Osteocyte (in vitro differentiated cells): ENCODE results near the gene UGT1A9. TPM values are rescaled to one million over a fixed set of nuclear protein-coding genes. Genes with fewer than 3 reads are reported as not detected.

ENCODE experiments used
- DNase-seq: peaks from one replicate; pipeline ENCODE4 v3.0.0; 2021; ENCODE audit warnings: mixed read lengths; ENCODE audit not compliant: unreplicated experiment; ENCODE audit errors: extremely low spot score
- H3K27ac Mint-ChIP-seq: one replicate; pipeline ENCODE4 v1.8.0; 2021; ENCODE audit warnings: mild to moderate bottlenecking, mixed read lengths; ENCODE audit not compliant: unreplicated experiment
- H3K27me3 Mint-ChIP-seq: one replicate; pipeline ENCODE4 v1.8.0; 2021; ENCODE audit warnings: mixed read lengths; ENCODE audit not compliant: unreplicated experiment
- H3K36me3 Mint-ChIP-seq: one replicate; pipeline ENCODE4 v1.8.0; 2021; ENCODE audit warnings: mixed read lengths; ENCODE audit not compliant: unreplicated experiment
- H3K4me1 Mint-ChIP-seq: one replicate; pipeline ENCODE4 v1.8.0; 2021; ENCODE audit warnings: mixed read lengths; ENCODE audit not compliant: unreplicated experiment
- H3K4me3 Mint-ChIP-seq: one replicate; pipeline ENCODE4 v1.8.0; 2021; ENCODE audit warnings: mild to moderate bottlenecking, moderate library complexity, mixed read lengths; ENCODE audit not compliant: unreplicated experiment
- H3K9me3 Mint-ChIP-seq: one replicate; pipeline ENCODE4 v1.8.0; 2021; ENCODE audit warnings: mixed read lengths; ENCODE audit not compliant: unreplicated experiment
- CTCF ChIP-seq: fragments of 200-600 bp; sonication (generic); IDR thresholded peaks from 2 replicates; pipeline ENCODE4 v1.5.0; 2021; ENCODE audit warnings: antibody characterized with exemption, mild to moderate bottlenecking, moderate library complexity
- total RNA-seq: library from RNA; stranded (reverse); gene quantifications from 2 replicates; pipeline ENCODE4 v1.2.1, GENCODE V29; 2021

Gene UGT1A9
- total RNA-seq, 1 donor from 2014 or later, result not detected

GRCh38 chr2:233772153-233772552 is 100.5 kb downstream of the UGT1A9 start:
- Mint-ChIP-seq H3K4me1 (no peaks in the 10 kb centered on the region), H3K27me3 (peaks cover 21% of the 10 kb centered on the region), H3K9me3 (no peaks in the 10 kb centered on the region), H3K36me3 (no peaks in the 10 kb centered on the region), H3K4me3 (no peak overlapping the region), H3K27ac (no peak overlapping the region)
- no peak for TF ChIP-seq CTCF
- no peak for DNase-seq

GRCh38 chr2:233772583-233772982 is 100.9 kb downstream of the UGT1A9 start:
- Mint-ChIP-seq H3K27ac (no peak overlapping the region), H3K27me3 (peaks cover 18% of the 10 kb centered on the region), H3K4me1 (no peaks in the 10 kb centered on the region), H3K9me3 (no peaks in the 10 kb centered on the region), H3K36me3 (no peaks in the 10 kb centered on the region), H3K4me3 (no peak overlapping the region)
- DNase-seq, result no peak
- no peak for TF ChIP-seq CTCF

GRCh38 chr2:233773854-233774253 is 102.2 kb downstream of the UGT1A9 start:
- no peak overlapping the region for H3K27ac Mint-ChIP-seq

GRCh38 chr2:233775414-233775813 is 103.7 kb downstream of the UGT1A9 start:
- DNase-seq, result no peak
- no peaks in the 10 kb centered on the region for H3K36me3 Mint-ChIP-seq
- TF ChIP-seq CTCF, result no peak
- no peak overlapping the region for H3K4me3 Mint-ChIP-seq
- no peaks in the 10 kb centered on the region for H3K4me1 Mint-ChIP-seq
- no peak overlapping the region for H3K27ac Mint-ChIP-seq
- H3K27me3 Mint-ChIP-seq, result peaks cover 11% of the 10 kb centered on the region
- peaks cover 7% of the 10 kb centered on the region for H3K9me3 Mint-ChIP-seq

More at GRCh38 chr2:233773854-233774253, 102.2 kb downstream of the UGT1A9 start:
- Mint-ChIP-seq H3K36me3 (no peaks in the 10 kb centered on the region), H3K4me3 (no peak overlapping the region), H3K9me3 (peaks cover 7% of the 10 kb centered on the region), H3K27me3 (peaks cover 12% of the 10 kb centered on the region), H3K4me1 (no peaks in the 10 kb centered on the region)
- no peak for TF ChIP-seq CTCF
- DNase-seq, result no peak

GRCh38 chr2:233778030-233778429 is 106.3 kb downstream of the UGT1A9 start, which contains the start of gene MROH2A:
MROH2A (plus strand) TSS chr2:233778330; CDS start chr2:233779359, 1,029 bp downstream.
- H3K27ac Mint-ChIP-seq, result no peak within 1 kb of the TSS
- no peak for TF ChIP-seq CTCF
- no peak within 1 kb of the TSS for H3K4me3 Mint-ChIP-seq
- no peaks in the 10 kb centered on the region for H3K36me3 Mint-ChIP-seq
- H3K9me3 Mint-ChIP-seq, result peaks cover 18% of the 10 kb centered on the region
- H3K27me3 Mint-ChIP-seq, result peaks cover 30% of the 10 kb centered on the region
- DNase-seq, result no peak
- H3K4me1 Mint-ChIP-seq, result no peaks in the 10 kb centered on the region
